ENCODE data around the gene HMGB2. TPM values are rescaled to one million over a fixed set of nuclear protein-coding genes. Genes with fewer than 3 reads are reported as not detected.

Gene HMGB2
- total RNA-seq, 8 experiments from 2014 or later = 6.0 to 572 (median 265) TPM

DNA sequence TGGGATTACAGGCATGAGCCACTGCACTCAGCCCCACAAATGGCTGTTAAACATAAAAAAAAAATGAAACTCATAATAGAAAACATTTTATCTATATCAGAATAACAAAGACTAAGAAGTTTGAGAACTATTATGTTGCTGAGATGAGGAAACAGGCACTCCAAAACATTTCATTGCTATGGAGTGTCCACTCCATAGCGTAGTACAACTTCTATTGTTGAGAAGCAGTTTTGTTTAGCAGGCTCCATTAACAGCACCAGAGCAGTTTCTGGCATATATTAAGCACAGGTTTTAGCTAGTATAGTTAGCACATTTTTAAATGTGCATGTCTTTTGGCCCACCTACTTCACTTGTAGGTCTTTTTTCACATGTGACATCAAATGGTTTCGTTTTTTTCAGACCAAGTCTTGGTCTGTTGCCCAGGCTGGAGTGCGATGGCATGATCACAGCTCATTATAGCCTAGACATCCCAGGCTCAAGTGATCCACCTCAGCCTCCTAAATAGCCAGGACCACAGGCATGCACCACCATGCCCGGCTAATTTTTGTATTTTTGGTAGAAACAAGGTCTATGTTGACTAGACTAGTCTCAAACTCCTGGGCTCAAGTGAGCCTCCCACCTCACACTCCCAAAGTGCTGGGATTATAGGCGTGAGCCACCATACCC lies 5.8 kb downstream of the HMGB2 start:
- in situ Hi-C loops (cut with MboI; ENCODE audit: low pct_unique_long_range_greater_than_20kb in 2 of 9, low sequenced_read_pairs in 9 of 9, unreplicated experiment in 9 of 9) = loop anchor here in 2 of 9 experiments (10.0 kb wide), 1 partner anchor 86 kb away; no protein-coding TSS in a partner anchor
- Histone ChIP-seq H3K27ac (no peak overlapping the region), H3K4me3 (no peak overlapping the region), H3K4me1 (replicated peaks in 1 of 2) (peaks cover 0 to 8% of the 10 kb centered on the region in 2 donors)
- peak in 2 of 8 experiments; percentile 14 to 18 for ATAC-seq (replicated peaks in 6 of 8)
- 49 to 100% (median 97%) methylated on average over 2 to 4 of the region's 5 CpGs; no CpG with 5 or more reads in 2 of the 10 experiments for WGBS, 10 experiments

DNA sequence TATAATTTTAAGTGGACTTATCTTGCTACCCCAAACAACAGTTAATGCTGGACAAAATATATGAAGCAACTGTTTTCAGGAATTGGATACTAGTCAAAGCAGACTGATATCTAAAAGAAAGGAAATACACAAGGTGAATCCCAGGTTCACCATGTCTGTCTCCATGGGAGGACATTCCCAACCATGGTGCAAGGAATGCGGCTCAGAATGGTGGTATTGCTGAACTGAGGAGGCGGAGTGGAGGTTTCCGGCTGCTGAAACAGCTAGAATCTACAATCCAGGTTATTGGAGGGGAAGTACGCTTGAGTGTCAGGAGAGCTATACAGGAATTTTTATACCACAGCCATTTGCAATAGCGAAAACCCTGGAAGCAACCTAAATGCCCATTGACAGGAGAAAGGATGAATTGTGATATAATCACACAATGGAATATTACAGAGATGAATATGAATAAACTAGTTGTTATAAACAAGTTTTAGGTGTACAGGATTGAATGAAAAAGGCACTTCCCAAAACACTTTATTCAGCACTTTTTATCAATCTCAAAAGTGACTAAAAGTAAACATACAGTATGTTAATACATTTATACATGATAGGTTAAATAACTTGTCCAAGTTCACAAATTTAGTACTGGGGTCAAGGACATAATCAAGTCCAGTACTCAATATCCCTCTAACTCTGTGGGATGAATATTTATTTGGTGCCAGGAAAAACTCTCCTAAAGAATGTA lies 9.0 kb downstream of the HMGB2 start:
- no peak overlapping the region for H3K27ac ChIP-seq
- WGBS, 10 experiments = 93 to 100% (median 100%) methylated on average over 2 to 5 of the region's 5 CpGs; no CpG with 5 or more reads in 3 of the 10 experiments
- H3K4me1 ChIP-seq (replicated peaks in 1 of 2) = no peaks in the 10 kb centered on the region
- in situ Hi-C loops (cut with MboI; ENCODE audit: low pct_unique_long_range_greater_than_20kb in 2 of 9, low sequenced_read_pairs in 9 of 9, unreplicated experiment in 9 of 9) = loop anchor here in 2 of 9 experiments (10.0 kb wide), 1 partner anchor 90 kb away; no protein-coding TSS in a partner anchor
- no peak for ATAC-seq (replicated peaks in 6 of 8)
- no peak overlapping the region for H3K4me3 ChIP-seq

- no peak for ATAC-seq (replicated peaks in 6 of 8)
- in situ Hi-C loops (cut with MboI; ENCODE audit: low pct_unique_long_range_greater_than_20kb in 2 of 9, low sequenced_read_pairs in 9 of 9, unreplicated experiment in 9 of 9) = loop anchor here in 7 of 9 experiments (10.0 to 25.0 kb wide), 3 partner anchors 93 to 307 kb away; no protein-coding TSS in a partner anchor
- WGBS, 10 experiments = 78 to 100% (median 90%) methylated on average over 1 to 2 of the region's 2 CpGs; no CpG with 5 or more reads in 1 of the 10 experiments
Observed at GRCh38 chr4:173319696-173320095, 14.5 kb downstream of the HMGB2 start.

GRCh38 chr4:173318648-173319211 lies 15.4 kb downstream of the HMGB2 start:
- Histone ChIP-seq H3K4me3 (no peak overlapping the region), H3K27ac (no peak overlapping the region), H3K4me1 (replicated peaks in 1 of 2) (peaks cover 0 to 4% of the 10 kb centered on the region in 2 donors)
- in situ Hi-C loops (cut with MboI; ENCODE audit: low pct_unique_long_range_greater_than_20kb in 2 of 9, low sequenced_read_pairs in 9 of 9, unreplicated experiment in 9 of 9) = loop anchor here in 5 of 9 experiments (10.0 to 25.0 kb wide), 3 partner anchors 94 to 306 kb away; no protein-coding TSS in a partner anchor
- WGBS, 10 experiments = 0 to 50% (median 26%) methylated on average over 1 to 3 of the region's 3 CpGs
- peak; percentile 34 to 94 (median 82) for ATAC-seq (replicated peaks in 6 of 8)

More at GRCh38 chr4:173319696-173320095, 14.5 kb downstream of the HMGB2 start:
- peaks cover 0 to 4% of the 10 kb centered on the region in 2 donors for H3K4me1 ChIP-seq (replicated peaks in 1 of 2)
- H3K27ac ChIP-seq = no peak overlapping the region
- H3K4me3 ChIP-seq = no peak overlapping the region

GRCh38 chr4:173318240-173318639 lies 15.9 kb downstream of the HMGB2 start:
- peak in 5 of 8 experiments; percentile 40 to 62 (median 44) for ATAC-seq (replicated peaks in 6 of 8)
- Histone ChIP-seq H3K27ac (no peak overlapping the region), H3K4me3 (no peak overlapping the region), H3K4me1 (replicated peaks in 1 of 2) (peaks cover 0 to 4% of the 10 kb centered on the region in 2 donors)
- in situ Hi-C loops (cut with MboI; ENCODE audit: low pct_unique_long_range_greater_than_20kb in 2 of 9, low sequenced_read_pairs in 9 of 9, unreplicated experiment in 9 of 9) = loop anchor here in 5 of 9 experiments (10.0 to 25.0 kb wide), 3 partner anchors 94 to 306 kb away; no protein-coding TSS in a partner anchor

DNA sequence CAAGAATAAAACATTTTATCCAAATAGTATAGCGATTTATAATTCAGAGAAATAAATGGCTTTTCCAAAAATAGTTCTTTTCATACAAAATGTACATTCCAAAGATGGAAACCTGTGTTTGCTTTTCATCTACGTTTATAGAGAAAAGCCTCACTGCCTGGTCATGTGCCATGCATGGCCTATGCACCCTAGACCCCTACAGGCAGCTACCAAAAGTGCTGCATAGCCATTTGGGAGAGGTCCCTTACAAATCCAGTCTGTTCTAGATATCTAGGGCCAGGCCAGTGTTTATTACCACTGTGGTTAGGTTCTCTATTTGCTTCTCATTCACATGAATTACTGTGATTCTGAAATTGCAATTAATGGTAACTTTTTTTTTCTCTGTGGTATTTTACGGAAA lies 17.2 kb downstream of the HMGB2 start:
- Histone ChIP-seq H3K27ac (no peak overlapping the region), H3K4me1 (replicated peaks in 1 of 2) (peaks cover 0 to 4% of the 10 kb centered on the region in 2 donors), H3K4me3 (no peak overlapping the region)
- in situ Hi-C loops (cut with MboI; ENCODE audit: low pct_unique_long_range_greater_than_20kb in 2 of 9, low sequenced_read_pairs in 9 of 9, unreplicated experiment in 9 of 9) = loop anchor here in 5 of 9 experiments (10.0 to 25.0 kb wide), 3 partner anchors 95 to 305 kb away; no protein-coding TSS in a partner anchor
- WGBS, 10 experiments = 70 to 100% (median 88%) methylated on average over 1 to 3 of the region's 3 CpGs; no CpG with 5 or more reads in 1 of the 10 experiments
- ATAC-seq (replicated peaks in 6 of 8) = peak in 4 of 8 experiments; percentile 25 to 80 (median 60)

DNA sequence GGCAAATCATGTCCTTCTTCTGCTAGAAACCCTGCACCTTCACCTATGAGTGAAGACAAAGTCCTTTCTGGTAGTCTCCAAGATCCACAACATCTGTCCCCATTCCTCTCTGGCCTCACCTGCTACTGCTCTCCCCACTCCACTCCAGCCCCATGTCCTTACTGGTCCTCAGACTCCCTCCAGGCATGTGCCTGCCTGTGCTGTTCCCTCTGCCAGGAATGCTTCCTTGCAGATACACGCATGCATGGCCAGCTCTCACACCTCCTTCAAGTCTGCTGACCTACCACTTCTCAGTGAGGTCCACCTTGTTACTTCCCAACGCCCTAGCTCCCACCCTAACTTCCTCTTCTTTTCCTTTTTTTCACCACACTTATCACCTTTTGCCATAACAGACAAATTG lies 18.1 kb downstream of the HMGB2 start:
- Histone ChIP-seq H3K27ac (no peak overlapping the region), H3K4me1 (replicated peaks in 1 of 2) (peaks cover 0 to 4% of the 10 kb centered on the region in 2 donors), H3K4me3 (no peak overlapping the region)
- WGBS, 10 experiments = 50 to 100% (median 85%) methylated on average over 1 to 2 of the region's 2 CpGs; no CpG with 5 or more reads in 2 of the 10 experiments
- in situ Hi-C loops (cut with MboI; ENCODE audit: low pct_unique_long_range_greater_than_20kb in 2 of 9, low sequenced_read_pairs in 9 of 9, unreplicated experiment in 9 of 9) = loop anchor here in 5 of 9 experiments (10.0 to 25.0 kb wide), 3 partner anchors 96 to 304 kb away; no protein-coding TSS in a partner anchor
- no peak for ATAC-seq (replicated peaks in 6 of 8)

DNA sequence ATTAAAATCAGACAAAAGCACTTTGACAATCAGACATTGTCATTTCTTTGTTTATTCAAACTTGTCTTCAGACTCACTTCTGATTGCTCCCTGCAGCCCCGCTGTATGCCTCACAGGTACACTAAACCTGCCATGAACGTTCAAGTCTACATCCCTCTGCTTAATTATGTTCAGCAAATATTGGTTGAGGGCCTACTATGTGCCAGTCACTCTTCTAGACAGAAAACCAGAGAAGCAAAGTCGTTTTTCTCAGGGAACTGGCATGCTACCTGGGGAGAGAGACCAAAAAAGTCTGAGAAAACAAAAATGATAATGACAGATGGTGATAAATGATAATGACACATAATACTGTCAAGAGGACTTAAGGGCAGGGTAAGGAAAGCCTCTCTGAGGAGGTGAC lies 19.4 kb downstream of the HMGB2 start:
- H3K4me1 ChIP-seq (replicated peaks in 1 of 2) = peaks cover 0 to 4% of the 10 kb centered on the region in 2 donors
- H3K4me3 ChIP-seq = no peak overlapping the region
- in situ Hi-C loops (cut with MboI; ENCODE audit: low pct_unique_long_range_greater_than_20kb in 2 of 9, low sequenced_read_pairs in 9 of 9, unreplicated experiment in 9 of 9) = loop anchor here in 5 of 9 experiments (10.0 to 25.0 kb wide), 3 partner anchors 98 to 302 kb away; no protein-coding TSS in a partner anchor
- no peak overlapping the region for H3K27ac ChIP-seq
- no peak for ATAC-seq (replicated peaks in 6 of 8)
- WGBS, 10 experiments = 55 to 100% (median 91%) methylated on average over 1 to 3 of the region's 3 CpGs; no CpG with 5 or more reads in 1 of the 10 experiments

DNA sequence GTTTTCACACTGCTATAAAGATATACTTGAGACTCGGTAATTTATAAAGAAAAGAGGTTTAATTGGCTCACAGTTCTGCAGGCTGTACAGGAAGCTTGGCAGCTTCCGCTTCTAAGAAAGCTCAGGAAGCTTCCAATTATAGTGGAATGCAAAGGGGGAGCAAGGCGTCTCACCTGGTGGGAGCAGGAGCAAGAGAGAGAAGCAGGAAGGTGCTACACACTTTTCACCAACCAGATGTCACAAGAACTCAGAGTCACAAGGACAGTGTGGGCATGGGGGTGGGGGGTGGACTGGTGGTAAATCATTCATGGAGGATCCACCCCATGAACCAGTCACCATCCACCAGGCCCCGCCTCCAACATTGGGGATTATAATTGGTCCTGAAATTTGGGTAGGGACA lies 22.8 kb downstream of the HMGB2 start:
- Histone ChIP-seq H3K4me3 (no peak overlapping the region), H3K4me1 (replicated peaks in 1 of 2) (no peaks in the 10 kb centered on the region), H3K27ac (no peak overlapping the region)
- no peak for ATAC-seq (replicated peaks in 6 of 8)
- in situ Hi-C loops (cut with MboI; ENCODE audit: low pct_unique_long_range_greater_than_20kb in 2 of 9, low sequenced_read_pairs in 9 of 9, unreplicated experiment in 9 of 9) = loop anchor here in 5 of 9 experiments (10.0 to 25.0 kb wide), 3 partner anchors 101 to 299 kb away; no protein-coding TSS in a partner anchor
- WGBS, 10 experiments = 80 to 100% (median 100%) methylated on average over 1 to 4 of the region's 4 CpGs; no CpG with 5 or more reads in 1 of the 10 experiments

GRCh38 chr4:173307778-173308177 lies 26.4 kb downstream of the HMGB2 start:
- Histone ChIP-seq H3K4me1 (replicated peaks in 1 of 2) (peaks cover 0 to 3% of the 10 kb centered on the region in 2 donors), H3K27ac (no peak overlapping the region), H3K4me3 (no peak overlapping the region)
- in situ Hi-C loops (cut with MboI; ENCODE audit: low pct_unique_long_range_greater_than_20kb in 2 of 9, low sequenced_read_pairs in 9 of 9, unreplicated experiment in 9 of 9) = loop anchor here in 4 of 9 experiments (25.0 kb wide), 2 partner anchors 105 to 295 kb away; no protein-coding TSS in a partner anchor
- 60 to 100% (median 93%) methylated on average over 1 to 3 of the region's 3 CpGs; no CpG with 5 or more reads in 4 of the 10 experiments for WGBS, 10 experiments
- ATAC-seq (replicated peaks in 6 of 8) = no peak

- ATAC-seq (replicated peaks in 6 of 8) = peak in 7 of 8 experiments; percentile 14 to 100 (median 99)
- Histone ChIP-seq H3K4me1 (replicated peaks in 1 of 2) (peaks cover 0 to 23% of the 10 kb centered on the region in 2 donors), H3K4me3 (no peak overlapping the region), H3K27ac (no peak overlapping the region)
- in situ Hi-C loops (cut with MboI; ENCODE audit: low pct_unique_long_range_greater_than_20kb in 2 of 9, low sequenced_read_pairs in 9 of 9, unreplicated experiment in 9 of 9) = loop anchor here in 4 of 9 experiments (25.0 kb wide), 2 partner anchors 111 to 289 kb away; no protein-coding TSS in a partner anchor
- 0 to 50% (median 28%) methylated on average over 2 to 5 of the region's 5 CpGs for WGBS, 10 experiments
Observed at GRCh38 chr4:173301518-173302201, 32.5 kb downstream of the HMGB2 start.

GRCh38 chr4:173294444-173294843 lies 39.7 kb downstream of the HMGB2 start:
- ATAC-seq (replicated peaks in 6 of 8) = no peak
- H3K4me3 ChIP-seq = no peak overlapping the region
- in situ Hi-C loops (cut with MboI; ENCODE audit: low pct_unique_long_range_greater_than_20kb in 2 of 9, low sequenced_read_pairs in 9 of 9, unreplicated experiment in 9 of 9) = no loop called here
- no peak overlapping the region for H3K27ac ChIP-seq
- WGBS, 10 experiments = 50 to 100% (median 100%) methylated on average over 1 of the region's 1 CpG; no CpG with 5 or more reads in 5 of the 10 experiments
- peaks cover 0 to 5% of the 10 kb centered on the region in 2 donors for H3K4me1 ChIP-seq (replicated peaks in 1 of 2)
